PC-9 (cell line): ENCODE data around the gene TEKTIP1. TPM values are rescaled to one million over a fixed set of nuclear protein-coding genes. Genes with fewer than 3 reads are reported as not detected.

Source experiments
- BruUV-seq: library from RNA; stranded (reverse); fragments of 400-500 nt; replicated peaks from 2 replicates; lab custom pipeline; 2021; lab: Mats Ljungman, UMichigan
- CTCF ChIA-PET: fragments of 300-600 bp; sonication (Branson Sonifier 250); formaldehyde crosslinking; loops from one replicate; lab custom pipeline; 2022; ENCODE audit warnings: antibody characterized with exemption; lab: Charles Lee
- POLR2A ChIA-PET: fragments of 300-600 bp; sonication (Branson Sonifier 250); formaldehyde crosslinking; loops from one replicate; lab custom pipeline; 2022; ENCODE audit warnings: antibody characterized with exemption; ENCODE audit not compliant: unreplicated experiment; lab: Charles Lee
- DNase-seq, 2 experiments: peaks; one replicate each; pipeline versions ENCODE4 v3.0.0 to v3.0.0-alpha.2; 2015 to 2022; ENCODE audit warnings: mixed read lengths in 1 of 2
- H2AFZ ChIP-seq: fragments of 200-600 bp; sonication (generic); 2 replicates; pipeline ENCODE4 v1.8.1; 2017; ENCODE audit warnings: antibody characterized with exemption
- H3F3A ChIP-seq: fragments of 200-600 bp; sonication (generic); 2 replicates; pipeline ENCODE4 v1.8.1; 2017; ENCODE audit warnings: antibody characterized with exemption, mild to moderate bottlenecking, low read depth; ENCODE audit not compliant: insufficient read depth
- H3K27ac ChIP-seq: fragments of 200-600 bp; sonication (generic); 2 replicates; pipeline ENCODE4 v1.6.1; 2016; ENCODE audit warnings: mixed run types
- H3K27me3 ChIP-seq: fragments of 200-600 bp; sonication (generic); 2 replicates; pipeline ENCODE4 v1.6.1; 2016; ENCODE audit warnings: low read depth, mixed run types; ENCODE audit not compliant: insufficient read depth
- H3K36me3 ChIP-seq: fragments of 200-600 bp; sonication (generic); 2 replicates; pipeline ENCODE4 v1.6.1; 2016; ENCODE audit warnings: low read depth, mixed run types
- H3K4me1 ChIP-seq: fragments of 200-600 bp; sonication (generic); replicated peaks from 2 replicates; pipeline ENCODE4 v1.6.1; 2016; ENCODE audit warnings: mixed run types; ENCODE audit not compliant: insufficient read depth
- H3K4me2 ChIP-seq: fragments of 200-600 bp; sonication (generic); 2 replicates; pipeline ENCODE4 v1.6.1; 2017; ENCODE audit warnings: mixed run types
- H3K4me3 ChIP-seq: fragments of 200-600 bp; sonication (generic); 2 replicates; pipeline ENCODE4 v1.6.1; 2016; ENCODE audit warnings: mixed run types
- H3K79me2 ChIP-seq: fragments of 200-600 bp; sonication (generic); 2 replicates; pipeline ENCODE4 v1.6.1; 2017; ENCODE audit warnings: low read depth, mixed run types
- H3K9me2 ChIP-seq: fragments of 200-600 bp; sonication (generic); 2 replicates; pipeline ENCODE4 v1.8.1; 2017; ENCODE audit warnings: mild to moderate bottlenecking; ENCODE audit not compliant: insufficient read depth
- H3K9me3 ChIP-seq: fragments of 200-600 bp; sonication (generic); 2 replicates; pipeline ENCODE4 v1.8.1; 2016; ENCODE audit warnings: low read depth; ENCODE audit not compliant: insufficient read depth
- H4K20me1 ChIP-seq: fragments of 200-600 bp; sonication (generic); 2 replicates; pipeline ENCODE4 v1.8.1; 2017; ENCODE audit not compliant: insufficient read depth
- EZH2 ChIP-seq: fragments of 200-600 bp; sonication (generic); IDR thresholded peaks from 2 replicates; pipeline ENCODE4 v1.8.0; 2017; ENCODE audit warnings: antibody characterized with exemption, low read depth
- intact Hi-C: fragments of 100-400 bp; cut with micrococcal nuclease; formaldehyde crosslinking; loops from one replicate; pipeline ENCODE4 v1.10.0; 2022; ENCODE audit not compliant: unreplicated experiment
- total RNA-seq: library from RNA; stranded (reverse); gene quantifications from 2 replicates; pipeline ENCODE4 v1.2.3, GENCODE V29; 2021
- TF ChIP-seq, protein P1 (sequence below): fragments of 200-600 bp; sonication (generic); conservative IDR thresholded peaks from 2 replicates; pipeline ENCODE4 v1.6.1; 2017; ENCODE audit warnings: mixed run types, antibody characterized with exemption, mild to moderate bottlenecking, moderate library complexity

The TEKTIP1 gene
- total RNA-seq, 1 experiment from 2014 or later: 4.9 TPM

DNA sequence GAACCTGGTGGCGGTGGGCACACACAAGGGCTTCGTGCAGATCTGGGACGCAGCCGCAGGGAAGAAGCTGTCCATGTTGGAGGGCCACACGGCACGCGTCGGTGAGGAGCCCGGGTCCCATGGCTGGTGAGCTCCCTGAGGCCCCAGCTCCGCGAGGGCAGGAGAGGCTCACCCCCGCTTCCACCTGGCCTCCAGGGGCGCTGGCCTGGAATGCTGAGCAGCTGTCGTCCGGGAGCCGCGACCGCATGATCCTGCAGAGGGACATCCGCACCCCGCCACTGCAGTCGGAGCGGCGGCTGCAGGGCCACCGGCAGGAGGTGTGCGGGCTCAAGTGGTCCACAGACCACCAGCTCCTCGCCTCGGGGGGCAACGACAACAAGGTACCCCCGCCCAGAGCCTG, 7.3 kb upstream of the TEKTIP1 start:
- ChIA-PET POLR2A (no interaction called here), CTCF (no interaction called here)
- Histone ChIP-seq H3K27ac (no peak overlapping the region), H3K4me3 (no peak overlapping the region), H3K9me2 (no peaks in the 10 kb centered on the region), H3K27me3 (no peaks in the 10 kb centered on the region), H3K36me3 (no peaks in the 10 kb centered on the region), H3K4me1 (no peaks in the 10 kb centered on the region), H4K20me1 (no peaks in the 10 kb centered on the region; the same call in 1 of the 2 replicates), H3K79me2 (no peaks in the 10 kb centered on the region), H2AFZ (no peak overlapping the region), H3K9me3 (no peaks in the 10 kb centered on the region), H3F3A (no peaks in the 10 kb centered on the region), H3K4me2 (no peak overlapping the region)
- no peak for TF ChIP-seq EZH2
- TF ChIP-seq, protein P1, sequence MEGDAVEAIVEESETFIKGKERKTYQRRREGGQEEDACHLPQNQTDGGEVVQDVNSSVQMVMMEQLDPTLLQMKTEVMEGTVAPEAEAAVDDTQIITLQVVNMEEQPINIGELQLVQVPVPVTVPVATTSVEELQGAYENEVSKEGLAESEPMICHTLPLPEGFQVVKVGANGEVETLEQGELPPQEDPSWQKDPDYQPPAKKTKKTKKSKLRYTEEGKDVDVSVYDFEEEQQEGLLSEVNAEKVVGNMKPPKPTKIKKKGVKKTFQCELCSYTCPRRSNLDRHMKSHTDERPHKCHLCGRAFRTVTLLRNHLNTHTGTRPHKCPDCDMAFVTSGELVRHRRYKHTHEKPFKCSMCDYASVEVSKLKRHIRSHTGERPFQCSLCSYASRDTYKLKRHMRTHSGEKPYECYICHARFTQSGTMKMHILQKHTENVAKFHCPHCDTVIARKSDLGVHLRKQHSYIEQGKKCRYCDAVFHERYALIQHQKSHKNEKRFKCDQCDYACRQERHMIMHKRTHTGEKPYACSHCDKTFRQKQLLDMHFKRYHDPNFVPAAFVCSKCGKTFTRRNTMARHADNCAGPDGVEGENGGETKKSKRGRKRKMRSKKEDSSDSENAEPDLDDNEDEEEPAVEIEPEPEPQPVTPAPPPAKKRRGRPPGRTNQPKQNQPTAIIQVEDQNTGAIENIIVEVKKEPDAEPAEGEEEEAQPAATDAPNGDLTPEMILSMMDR: no peak
- BruUV-seq: no TSS peak
- intact Hi-C loops: no loop called here
- DNase-seq: no peak

DNA sequence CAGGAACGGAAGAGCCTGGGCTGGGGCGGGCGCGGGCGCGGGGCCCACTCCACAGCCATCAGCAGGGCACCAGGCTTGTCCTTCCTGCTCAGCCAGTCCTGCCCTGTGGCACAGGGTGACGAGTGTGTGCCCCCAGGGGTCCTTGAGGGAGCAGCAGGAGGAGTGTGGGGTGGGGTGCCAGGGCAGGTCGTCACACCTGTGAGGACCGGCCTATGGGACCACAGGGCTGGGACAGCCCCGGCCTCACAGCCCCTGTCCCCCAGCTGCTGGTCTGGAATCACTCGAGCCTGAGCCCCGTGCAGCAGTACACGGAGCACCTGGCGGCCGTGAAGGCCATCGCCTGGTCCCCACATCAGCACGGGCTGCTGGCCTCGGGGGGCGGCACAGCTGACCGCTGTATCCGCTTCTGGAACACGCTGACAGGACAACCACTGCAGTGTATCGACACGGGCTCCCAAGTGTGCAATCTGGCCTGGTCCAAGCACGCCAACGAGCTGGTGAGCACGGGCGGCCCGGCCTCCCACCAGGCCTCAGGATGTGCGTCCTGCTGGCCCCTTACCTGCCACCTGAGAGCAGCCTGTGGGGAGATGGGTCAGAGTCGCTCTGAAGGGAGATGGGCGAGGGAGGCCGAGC, 6.7 kb upstream of the TEKTIP1 start:
- H4K20me1 ChIP-seq: no peaks in the 10 kb centered on the region; the same call in 1 of the 2 replicates
- ChIA-PET POLR2A (no interaction called here), CTCF (no interaction called here)

DNA sequence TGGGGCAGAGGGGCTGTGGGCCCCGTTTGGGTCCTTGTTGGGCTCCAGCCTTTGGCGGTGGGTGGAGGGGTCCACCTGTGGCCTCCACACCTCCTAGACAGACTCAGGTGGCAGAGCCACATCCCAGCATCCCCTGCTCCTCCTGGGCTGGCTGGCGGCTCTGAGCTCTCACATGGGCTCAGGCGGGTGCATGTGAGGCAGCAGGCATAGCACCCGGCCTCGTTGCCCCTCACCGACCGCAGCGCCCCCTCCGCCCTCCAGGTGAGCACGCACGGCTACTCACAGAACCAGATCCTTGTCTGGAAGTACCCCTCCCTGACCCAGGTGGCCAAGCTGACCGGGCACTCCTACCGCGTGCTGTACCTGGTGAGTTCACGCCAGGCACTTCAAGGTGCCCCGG, 5.9 kb upstream of the TEKTIP1 start:
- Histone ChIP-seq H3F3A (no peaks in the 10 kb centered on the region), H3K27me3 (no peaks in the 10 kb centered on the region), H3K27ac (no peak overlapping the region), H3K79me2 (no peaks in the 10 kb centered on the region), H3K4me2 (no peak overlapping the region), H3K4me3 (no peak overlapping the region), H3K9me2 (no peaks in the 10 kb centered on the region), H3K9me3 (no peaks in the 10 kb centered on the region), H4K20me1 (no peaks in the 10 kb centered on the region; the same call in 1 of the 2 replicates), H3K36me3 (no peaks in the 10 kb centered on the region), H2AFZ (no peak overlapping the region), H3K4me1 (no peaks in the 10 kb centered on the region)
- TF ChIP-seq, protein P1: no peak
- TF ChIP-seq EZH2: no peak
- DNase-seq: no peak
- intact Hi-C loops: no loop called here
- ChIA-PET POLR2A (no interaction called here), CTCF (no interaction called here)
- no TSS peak for BruUV-seq

More for the DNA sequence above, 6.7 kb upstream of the TEKTIP1 start:
- no peaks in the 10 kb centered on the region for H3K9me2 ChIP-seq
- no peak overlapping the region for H2AFZ ChIP-seq
- H3K4me1 ChIP-seq: no peaks in the 10 kb centered on the region
- H3K36me3 ChIP-seq: no peaks in the 10 kb centered on the region
- no peaks in the 10 kb centered on the region for H3K9me3 ChIP-seq
- intact Hi-C loops: no loop called here
- H3K27ac ChIP-seq: no peak overlapping the region
- H3K79me2 ChIP-seq: no peaks in the 10 kb centered on the region
- DNase-seq: no peak
- H3K27me3 ChIP-seq: no peaks in the 10 kb centered on the region
- no TSS peak for BruUV-seq
- no peak overlapping the region for H3K4me2 ChIP-seq
- no peak for TF ChIP-seq EZH2
- TF ChIP-seq, protein P1: no peak
- H3F3A ChIP-seq: no peaks in the 10 kb centered on the region
- H3K4me3 ChIP-seq: no peak overlapping the region
